DMS 273 treated with DMSO at 0.1 percent for 48 hours (cell line): ENCODE measurements around the gene METTL8.
A peak's percentile ranks its signal among the peaks of the same experiment; 100 is the strongest.
"Not testable (repeated sequence)": the region's sequence is repeated elsewhere in the genome, so short reads cannot be mapped to it uniquely, and the experiment has no call there.

Experiments used
- DNase-seq: peaks from one replicate; lab custom pipeline; 2025; lab: John Stamatoyannopoulos, UW

The METTL8 gene

DNA sequence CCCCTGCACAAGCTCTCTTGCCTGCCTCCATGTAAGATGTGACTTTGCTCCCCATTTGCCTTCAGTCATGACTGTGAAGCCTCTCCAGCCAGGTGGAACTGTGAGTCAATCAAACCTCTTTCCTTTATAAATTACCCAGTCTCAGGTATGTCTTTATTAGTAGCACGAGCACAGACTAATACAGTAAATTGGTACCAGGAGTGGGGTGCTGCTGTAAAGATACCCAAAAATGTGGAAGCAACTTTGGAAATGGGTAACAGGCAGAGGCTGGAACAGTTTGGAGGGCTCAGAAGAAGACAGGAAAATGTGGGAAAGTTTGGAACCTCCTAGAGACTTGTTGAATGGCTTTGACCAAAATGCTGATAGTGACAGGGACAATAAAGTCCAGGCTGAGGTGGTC, 122.2 kb downstream of the METTL8 start:
- DNase-seq: not testable (repeated sequence)

DNA sequence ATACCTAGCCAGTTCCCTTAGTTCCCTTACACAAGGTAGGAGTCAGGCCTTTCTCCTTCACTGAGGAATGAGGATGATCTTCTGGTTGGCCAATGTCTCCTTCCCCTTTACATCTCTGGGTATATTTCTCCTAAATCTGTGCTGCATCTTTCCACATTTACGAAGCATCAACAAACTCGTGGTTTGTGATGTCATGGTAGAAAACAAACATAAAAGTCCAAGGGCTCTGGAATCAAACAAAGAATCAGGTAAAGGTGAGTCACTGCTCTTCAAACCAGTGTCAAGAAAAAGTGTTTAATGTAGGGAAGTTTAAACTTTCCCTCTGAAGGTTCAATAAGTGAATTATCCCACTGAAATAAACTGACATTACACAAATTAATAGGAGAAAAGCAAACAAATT, 122.9 kb downstream of the METTL8 start:
- DNase-seq: no peak

DNA sequence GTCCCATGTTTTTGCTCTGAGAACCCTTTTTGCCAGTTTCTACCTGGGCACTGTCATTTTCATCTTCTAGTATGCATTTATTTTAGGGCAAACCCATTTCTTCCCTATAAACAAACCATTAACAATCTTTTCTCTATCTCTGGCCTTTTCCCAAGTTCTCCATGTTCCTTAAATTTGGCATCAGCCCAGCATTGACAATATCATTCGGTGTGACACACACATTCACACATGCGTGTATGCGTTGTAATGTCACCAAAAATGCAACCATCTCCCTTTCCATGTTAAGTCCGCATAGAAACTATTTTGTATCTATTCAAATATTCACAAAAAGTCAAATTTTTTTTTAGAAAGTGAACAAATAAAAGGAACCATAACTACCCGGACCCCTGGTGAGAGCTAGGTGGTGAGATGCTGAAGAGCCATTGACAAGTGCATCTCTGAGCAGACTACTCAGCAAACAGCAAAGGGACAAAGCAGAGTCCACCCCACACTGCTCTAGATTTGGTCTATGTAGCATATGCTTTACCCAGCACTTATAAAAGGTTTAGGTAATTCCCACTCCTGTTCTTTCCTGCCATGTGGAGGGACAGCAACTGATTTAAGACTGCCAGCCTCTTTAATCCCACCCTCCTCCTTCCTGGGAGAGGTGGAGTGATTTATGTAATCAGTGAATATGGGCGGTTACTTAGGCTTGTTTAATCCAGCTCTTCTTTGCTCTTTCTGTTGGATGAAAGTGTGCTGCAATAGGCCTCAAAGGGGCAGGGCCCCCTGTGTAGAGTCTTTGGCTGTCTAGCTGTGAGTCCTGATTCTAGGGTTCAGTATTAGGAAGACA, 124.1 kb downstream of the METTL8 start:
- peak; percentile 5 for DNase-seq

DNA sequence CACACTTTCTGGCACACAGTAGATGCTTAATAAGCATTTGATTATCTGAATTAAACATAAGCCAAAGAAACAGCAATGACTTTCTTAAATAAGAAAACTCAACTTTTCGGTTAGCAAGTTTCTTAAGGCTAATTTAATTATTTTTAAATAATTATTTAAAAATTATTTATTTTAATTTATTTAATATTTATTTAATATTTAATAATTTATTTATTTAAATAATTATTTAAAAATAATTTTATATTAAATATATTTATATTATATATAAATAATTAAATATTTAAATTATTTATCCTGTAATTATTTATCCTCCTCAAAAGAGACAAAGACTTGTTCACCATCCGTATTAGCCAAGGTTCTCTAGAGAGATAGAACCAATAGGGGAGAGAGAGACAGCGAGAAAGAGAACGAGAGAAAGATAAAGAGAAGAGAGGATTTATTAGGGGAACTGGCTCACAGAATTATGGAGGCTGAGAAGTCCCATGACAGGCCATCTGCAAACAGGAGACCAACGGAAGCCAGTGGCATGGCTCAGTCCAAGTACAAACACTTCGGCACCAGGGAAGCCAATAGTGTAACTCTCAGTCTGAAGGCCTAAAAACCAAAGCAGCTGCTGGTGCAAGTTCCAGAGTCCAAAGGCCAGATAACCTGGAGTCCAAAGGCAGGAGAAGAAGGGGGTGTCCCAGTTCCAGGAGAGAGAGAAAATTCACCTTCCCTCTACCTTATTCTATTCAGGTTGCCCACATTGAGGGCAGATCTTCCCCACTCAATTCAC, 125.3 kb downstream of the METTL8 start:
- no peak for DNase-seq

DNA sequence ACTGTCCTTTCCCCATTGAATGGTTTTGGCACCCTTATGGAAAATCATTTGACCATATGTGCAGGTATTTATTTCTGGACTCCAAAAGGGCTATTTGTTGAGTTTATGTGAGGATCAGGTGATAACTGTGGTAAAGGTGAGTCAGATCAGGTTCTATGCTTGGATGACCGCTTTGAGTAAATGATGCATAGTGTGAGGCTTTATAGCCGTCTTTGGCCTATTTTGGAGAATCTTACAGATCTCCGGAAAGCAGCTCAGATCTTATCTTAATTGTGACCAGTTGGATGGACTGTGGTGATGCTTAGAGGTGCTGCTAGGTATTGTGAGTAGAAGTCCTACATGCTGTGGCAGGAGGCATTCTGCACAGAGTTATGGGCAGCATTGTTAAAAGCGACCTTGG, 126.2 kb downstream of the METTL8 start:
- DNase-seq: no peak

DNA sequence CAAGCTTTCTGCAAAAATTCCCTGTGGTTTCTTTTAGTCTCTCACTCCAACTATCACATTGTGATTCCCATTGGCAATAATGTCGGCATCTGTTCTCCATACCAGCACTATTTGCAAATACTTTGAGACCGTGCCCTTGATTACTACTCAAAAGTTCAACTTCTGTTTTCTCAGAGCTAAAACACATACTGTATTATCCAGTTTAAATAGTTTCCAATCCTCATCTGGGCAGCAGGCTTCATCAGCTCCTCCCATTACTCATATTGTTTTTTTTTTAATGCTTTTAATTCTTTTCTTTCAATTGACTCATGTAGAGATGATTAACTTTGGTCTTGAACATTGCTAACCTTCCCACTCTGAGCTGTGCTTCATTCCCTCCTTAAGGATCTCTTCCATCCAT, 135.8 kb downstream of the METTL8 start:
- no peak for DNase-seq

DNA sequence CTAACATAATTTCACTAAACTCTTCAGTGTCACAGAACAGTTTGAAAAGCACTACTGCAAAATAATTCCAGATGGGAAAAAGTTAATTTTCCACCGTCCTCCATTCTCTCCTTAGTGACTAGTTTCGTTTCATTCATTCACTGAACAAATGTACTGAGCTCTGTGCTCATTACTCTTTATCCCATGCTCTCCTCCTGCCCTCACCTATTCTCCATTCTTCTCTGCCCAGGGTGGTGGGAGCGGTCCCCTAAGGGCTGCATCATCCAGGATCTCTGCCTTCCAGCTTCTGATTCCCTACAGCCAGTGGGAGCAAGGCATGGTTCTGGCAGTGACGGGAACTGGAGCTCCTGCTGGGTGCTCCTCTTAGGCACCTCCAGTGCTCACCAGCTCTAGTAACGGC, 139.2 kb downstream of the METTL8 start:
- no peak for DNase-seq

DNA sequence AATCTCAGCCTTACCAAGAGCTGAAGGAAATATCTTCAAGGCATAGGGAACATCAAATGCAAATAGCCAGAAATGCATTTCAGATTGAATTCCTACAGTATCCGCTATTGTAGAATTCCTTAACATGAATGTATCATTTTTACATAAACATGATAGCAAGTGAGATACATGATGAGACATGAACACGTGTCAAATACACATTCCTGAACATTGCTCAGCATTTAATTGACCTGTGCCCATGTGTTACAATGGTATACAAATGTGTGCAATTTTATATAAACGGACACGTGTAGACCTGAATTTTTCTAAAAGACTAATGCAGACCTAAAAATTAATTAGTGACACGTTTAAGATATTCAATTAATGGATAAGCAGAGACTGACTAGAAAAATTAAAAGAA, 140.1 kb downstream of the METTL8 start:
- DNase-seq: no peak

DNA sequence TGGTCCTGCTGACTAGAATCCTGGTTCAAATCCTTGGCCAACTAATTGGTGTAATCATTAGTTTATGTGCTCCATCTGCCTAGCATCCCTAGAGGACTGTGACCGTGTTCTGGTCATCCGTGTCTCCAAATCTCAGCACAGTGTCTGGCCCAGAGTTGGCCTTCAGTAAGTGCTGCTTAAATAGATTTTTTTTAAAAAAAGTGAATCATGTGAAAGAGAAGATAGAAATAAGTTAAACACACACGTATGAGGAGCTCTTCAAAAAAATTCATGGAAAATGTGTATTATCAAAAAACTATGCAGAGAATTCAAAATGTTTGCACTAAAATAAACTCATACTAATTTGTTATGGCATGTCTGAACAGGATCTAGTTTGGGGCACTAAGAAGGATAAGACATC, 143.8 kb downstream of the METTL8 start:
- DNase-seq: no peak

DNA sequence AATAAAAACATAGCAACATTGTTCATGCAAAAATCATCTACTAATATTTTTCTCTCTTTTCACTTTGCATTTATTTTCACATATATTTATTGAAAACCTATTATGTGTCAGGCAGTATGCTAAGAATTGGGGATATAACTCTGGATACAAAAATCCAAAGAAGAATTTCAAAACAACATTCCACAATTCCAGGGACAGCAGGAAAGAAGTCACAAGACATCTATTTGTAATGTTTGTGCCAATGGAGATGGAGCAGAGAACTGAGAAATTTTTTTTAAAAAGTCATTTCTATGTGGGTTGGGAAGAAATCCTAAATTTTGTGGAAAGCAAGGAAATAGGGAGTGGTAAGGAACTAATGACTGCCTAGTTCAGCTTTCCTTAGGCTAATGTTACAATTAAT, 144.5 kb downstream of the METTL8 start:
- DNase-seq: no peak

DNA sequence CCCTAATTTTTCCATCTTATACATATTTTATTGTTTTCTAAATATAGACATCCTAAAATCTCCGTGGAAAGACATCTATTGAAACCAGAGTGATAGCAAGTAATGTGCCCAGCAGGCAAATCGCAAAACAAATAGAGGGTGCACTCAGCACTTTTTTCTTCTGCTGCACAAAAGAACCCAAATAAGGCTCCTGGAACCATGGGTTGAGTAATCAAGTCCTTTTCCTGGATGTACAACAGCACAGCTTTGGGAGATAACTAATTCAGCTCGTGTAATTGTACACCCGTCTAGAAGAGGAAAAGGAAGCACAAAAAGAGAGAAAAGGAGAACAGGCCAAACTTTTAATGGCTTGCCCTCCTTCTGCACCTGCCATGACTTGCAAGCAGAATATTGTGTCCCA, 146.2 kb downstream of the METTL8 start:
- DNase-seq: peak; percentile 4

DNA sequence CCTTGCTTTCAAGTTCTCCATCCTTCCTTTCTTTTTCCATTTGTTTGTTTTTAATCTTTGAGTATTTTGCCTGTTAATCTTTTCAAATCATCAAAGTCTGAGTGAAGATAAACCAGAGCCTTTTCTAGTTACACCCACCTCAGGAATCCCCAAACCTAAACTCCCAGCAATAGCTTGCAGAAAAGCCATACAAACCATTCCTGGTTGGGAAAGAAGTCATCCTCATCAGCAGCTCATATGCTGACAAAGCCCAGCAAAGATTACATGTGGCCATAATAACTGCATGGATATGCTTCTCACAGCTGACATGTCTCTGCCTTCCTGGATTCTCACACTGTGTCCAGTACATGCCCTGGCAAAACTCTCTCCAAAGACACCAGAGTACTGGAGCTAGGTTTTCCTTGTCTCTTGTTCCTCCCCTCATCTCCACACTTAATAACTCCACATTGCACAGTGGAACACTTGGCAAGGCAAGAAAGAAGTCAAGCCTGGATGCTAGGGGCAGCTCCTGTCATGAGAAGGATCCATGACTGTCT, 146.7 kb downstream of the METTL8 start:
- DNase-seq: no peak

DNA sequence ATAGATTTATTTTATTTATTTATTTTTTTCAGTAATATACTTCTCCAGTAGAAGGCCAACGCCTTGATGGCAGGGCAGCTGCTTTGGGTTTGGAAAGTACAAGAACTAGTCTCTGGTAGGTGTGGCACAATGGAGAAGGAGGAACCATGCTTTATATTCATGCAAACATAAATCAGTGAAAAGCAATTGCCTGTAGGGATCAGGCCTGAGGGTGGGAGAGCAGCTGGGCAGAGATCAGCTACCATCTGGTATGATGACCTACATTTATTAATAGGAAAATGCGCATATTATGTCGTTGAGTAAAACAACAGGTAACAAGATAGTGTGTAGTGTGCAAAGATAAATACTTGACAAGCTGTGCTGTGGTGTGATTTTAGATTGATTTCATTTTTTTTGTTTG, 152.7 kb downstream of the METTL8 start:
- DNase-seq: peak; percentile 76

DNA sequence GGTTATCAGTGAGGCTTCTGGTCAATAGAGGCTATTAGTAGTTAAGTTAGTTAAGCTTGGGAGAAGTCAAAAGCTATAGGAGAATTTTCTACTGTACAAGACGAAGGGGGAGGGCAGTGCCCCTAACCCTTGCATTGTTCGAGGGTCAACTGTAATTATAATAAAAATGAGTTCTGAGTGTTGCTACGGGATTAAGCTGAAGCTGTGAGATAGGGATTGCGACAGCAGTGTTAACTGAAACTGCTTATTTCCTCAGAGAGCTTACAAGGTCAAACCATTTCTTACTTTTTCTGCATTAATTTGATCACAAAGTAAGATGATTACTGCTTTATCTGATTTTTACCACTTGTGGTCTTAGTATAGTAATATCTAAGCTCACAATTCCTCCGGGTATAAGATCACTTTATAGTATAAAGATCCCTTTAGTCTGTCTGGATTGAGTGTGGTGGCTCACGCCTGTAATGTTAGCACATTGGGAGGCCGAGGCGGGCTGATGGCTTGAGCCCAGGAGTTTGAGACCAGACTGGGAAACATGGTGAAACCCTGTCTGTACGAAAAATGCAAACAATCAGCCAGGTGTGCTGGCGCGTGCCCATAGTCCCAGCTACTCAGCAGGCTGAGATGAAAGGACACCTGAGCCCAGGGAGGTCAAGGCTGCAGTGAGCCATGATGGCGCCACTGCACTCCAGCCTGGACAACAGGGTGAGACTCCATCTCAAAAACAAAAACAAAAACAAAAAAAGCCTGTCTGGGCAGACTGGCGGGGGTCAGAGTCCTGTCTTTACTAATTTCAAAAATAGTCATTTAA, 153.6 kb downstream of the METTL8 start:
- no peak for DNase-seq

DNA sequence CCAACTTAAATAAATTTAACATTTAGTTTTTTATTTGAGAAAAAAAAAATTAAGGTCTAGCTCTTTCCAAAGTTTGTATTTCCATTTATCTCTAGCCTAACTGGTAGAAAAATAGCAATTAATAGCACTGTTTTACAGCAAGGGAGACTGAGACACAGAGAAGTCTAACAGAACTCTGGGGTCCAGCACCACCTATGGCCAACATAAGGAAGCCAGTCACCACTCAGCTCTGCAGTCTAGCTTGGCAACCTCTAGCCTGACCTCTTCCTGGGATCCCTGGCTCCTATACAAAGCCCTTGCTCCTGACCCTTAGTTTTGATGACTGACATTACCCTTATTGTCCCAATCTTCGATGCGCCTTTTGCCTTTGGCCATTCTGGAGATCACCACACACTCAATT, 159.0 kb downstream of the METTL8 start:
- DNase-seq: no peak

DNA sequence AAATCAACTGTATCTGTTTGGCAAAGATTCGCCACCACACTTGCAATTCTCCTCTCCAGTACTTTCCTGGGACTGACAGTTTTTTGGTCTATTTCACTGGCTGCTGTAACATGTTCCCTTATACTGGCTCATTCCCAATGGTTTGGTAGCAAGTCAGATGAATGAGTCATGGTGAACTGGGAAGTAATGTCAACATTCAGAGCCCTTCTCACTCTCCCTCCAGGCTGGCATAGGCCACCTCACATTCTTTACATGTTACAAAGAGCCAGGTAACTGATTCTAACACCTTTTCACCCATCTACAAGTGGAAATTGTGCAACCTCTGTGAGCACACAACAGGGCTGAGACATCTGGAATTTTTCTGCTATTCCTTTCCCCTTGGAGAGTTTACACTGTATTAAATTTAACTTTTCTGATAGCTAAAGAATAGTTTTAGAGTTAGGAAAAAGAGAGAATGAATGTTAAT, 161.8 kb downstream of the METTL8 start:
- DNase-seq: no peak

DNA sequence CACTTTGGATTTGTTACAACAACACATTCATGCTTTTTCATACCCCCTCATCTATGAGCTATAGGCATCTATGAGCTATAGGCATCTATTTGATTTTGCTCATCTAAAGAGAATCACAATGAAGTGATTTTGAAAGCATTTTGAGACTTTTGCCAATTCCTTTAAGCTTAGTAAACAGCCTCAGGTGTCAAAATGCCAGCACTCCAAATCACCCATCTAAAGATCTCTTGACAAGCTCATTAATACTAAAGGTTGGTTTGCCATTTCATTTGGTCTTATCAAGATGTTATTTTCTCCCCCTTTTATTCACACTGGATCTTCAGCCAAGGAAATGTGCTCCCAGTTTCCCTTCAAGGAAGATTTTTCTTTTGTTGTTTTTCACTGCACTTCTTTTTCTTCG, 162.4 kb downstream of the METTL8 start:
- no peak for DNase-seq

DNA sequence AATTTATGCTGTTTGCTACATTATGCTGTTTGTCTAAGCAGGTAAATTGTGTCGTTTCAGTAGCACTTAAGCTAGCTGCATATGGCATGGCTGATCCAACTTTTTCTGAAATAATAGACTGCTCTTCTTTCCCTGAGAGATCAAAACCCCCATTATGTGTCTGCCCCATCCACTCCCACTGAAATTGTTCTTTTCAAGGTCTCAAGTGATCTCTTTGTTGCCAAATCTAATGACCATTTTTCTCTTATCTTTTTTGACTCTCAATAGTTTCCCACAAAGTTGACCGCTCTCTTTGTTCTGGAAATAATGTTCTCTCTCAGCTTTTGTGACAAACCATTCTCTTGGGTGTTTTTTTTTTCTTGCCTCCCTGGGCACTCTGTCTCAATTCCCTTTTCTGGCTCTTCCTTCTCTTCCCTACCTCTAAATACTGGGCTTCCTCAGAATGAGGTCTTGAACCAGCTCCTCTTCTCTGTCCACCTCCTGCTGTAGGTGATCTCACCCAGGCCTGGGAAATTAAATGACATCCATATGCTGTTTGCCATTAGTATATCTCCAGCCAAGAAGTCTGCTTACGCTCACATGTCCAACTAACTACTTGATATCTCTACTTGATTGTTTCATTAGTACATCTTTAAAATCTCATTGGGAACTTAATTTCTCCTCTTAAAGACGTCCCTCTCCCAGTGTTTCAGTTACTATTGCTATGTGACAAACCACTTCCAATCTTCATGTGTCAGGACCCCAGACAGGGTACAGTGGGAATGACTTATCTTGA, 165.7 kb downstream of the METTL8 start:
- DNase-seq: no peak
